GM18868 (cell line): ENCODE data around the gene SNAI3.

Experiments
- ATAC-seq: cut with Tn5 transposase; IDR thresholded peaks from one replicate; pipeline ENCODE4 v1.9.1; 2021; ENCODE audit warnings: mild to moderate bottlenecking, moderate library complexity; ENCODE audit not compliant: unreplicated experiment

The SNAI3 gene

DNA sequence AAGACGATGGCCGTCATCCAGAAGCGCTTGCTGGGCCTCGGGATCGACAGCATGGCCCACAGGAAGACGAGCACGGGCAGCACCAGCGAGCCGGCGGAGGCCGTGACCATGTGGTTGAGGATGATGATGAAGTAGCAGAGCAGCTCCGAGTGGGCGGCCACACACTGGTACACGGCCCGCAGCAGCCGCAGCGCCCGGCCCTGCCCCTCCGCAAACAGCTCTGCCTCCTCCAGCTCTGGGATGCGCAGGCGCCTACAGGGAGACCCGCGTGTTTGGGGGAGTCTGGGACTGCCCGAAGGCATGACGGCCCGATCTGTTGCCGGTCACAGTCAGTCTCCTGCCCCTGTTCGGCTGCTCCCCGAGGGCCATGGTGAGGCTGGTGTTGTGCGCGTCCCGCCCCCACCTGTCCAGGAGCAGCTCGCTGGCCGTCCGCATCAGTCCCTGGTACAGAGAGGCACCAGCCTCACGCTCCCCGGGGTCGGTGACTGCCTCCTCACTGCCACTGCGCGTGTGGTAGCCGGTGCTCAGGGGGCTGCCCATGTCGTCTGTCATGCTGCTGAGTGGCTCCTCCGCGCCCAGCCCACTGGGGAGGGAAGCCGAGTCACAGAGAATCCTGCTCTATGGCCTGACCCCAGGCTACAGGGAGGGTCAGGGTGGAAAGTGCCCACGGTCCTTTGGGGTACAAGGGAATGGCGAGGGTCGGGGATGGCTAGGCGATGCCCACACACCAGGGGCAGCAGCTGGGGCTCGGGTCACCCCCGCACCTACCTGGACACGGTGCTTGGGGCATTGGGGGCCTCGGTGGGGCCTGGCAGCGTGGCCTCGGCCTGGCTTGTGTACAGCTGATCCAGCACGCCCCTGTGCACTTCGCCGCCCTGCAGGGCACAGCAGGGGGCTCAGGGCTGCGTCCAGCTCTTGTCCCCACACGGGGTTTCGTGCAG lies 35.8 kb upstream of the SNAI3 start:
- ATAC-seq, result no peak

DNA sequence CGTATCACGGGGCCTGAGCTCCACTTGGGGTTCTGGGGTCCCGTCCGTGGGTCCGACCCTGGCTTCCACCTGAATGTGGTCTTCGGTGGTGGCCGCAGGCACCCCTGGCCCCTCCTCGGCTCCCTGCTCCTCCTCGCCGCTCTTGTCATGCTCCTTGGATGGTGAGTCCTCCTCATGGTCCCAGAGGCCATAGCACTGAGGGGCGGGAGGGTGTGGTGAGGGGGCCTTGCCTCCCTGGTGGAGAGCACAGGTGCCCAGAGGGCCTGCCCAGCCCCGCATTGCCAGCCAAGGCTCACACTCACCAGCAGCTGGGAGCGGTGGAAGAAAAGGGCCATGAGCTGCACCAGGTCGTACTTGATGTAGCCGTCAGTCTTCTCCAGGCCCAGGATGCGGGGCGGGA lies 34.9 kb upstream of the SNAI3 start:
- ATAC-seq, result no peak

GRCh38 chr16:88720396-88720970 lies 34.2 kb upstream of the SNAI3 start:
- no peak for ATAC-seq

GRCh38 chr16:88719933-88720296 lies 33.6 kb upstream of the SNAI3 start:
- ATAC-seq, result no peak

DNA sequence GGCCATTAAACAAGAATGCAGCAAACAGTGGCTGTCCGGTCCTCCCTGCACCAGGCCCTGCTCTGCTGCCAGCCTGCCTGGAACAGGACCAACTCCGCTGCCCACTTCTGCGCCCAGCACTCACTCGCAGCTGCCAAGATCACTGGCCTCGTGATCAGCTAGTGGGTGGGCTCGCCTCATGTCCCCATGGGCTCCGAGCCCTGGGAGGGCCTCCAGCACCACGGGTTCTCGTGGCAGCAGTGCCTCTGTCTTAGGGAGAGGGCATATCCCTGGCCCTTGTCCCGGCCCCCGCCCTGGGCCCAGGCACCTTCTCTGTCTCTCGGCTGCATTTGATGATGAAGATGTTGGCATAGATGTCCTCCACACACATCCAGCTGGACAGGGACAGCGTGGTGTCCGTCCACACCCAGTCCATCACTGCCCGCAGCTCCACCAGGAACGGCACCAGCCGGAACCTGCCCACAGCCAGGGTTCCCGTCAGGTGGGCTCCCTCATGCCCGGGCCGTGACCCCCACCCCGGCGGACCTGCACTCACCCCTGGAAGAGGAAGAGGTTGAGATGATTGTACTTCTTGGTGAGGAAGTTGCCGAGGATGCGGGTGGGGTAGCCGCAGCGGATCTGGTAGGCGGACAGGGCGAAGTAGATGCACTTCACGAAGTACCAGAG lies 33.1 kb upstream of the SNAI3 start:
- ATAC-seq, result no peak

DNA sequence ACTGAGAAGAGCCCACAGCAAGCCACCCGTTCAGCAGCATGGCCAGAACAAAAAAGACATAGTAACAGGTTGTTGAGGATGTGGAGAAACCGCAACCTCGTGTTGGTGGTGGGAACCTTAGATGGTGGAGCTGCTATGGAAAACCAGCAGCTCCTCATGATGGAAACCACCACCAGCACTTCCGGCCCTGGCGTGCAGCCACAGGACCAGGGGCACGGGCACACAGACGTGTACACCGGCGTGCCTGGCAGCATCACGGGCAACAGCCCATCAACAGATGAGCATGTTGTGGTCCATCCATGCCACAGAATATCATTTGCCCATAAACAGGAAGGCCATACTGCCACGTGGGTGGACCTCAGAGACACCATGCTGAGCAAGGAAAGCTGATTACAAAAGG lies 31.9 kb upstream of the SNAI3 start:
- ATAC-seq, result no peak

DNA sequence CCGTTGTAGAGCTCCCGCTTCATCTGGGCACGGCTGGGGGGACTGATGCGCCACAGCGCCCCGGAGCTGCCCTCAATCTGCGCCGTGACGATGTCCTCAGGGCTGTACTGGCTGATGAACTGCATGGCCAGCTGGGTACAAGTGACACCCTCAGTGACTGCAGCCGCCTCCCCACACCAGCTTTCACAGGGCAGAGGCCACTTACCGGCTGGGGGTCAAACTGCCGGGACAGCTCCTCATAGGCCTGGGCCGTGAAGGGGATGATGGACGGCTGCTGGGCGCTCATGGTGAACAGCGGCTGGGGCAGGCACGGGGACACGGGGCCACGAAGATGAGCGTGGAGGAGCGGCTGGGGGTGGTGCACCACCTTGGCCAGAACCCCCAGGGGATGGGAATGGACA lies 30.3 kb upstream of the SNAI3 start:
- ATAC-seq, result no peak

DNA sequence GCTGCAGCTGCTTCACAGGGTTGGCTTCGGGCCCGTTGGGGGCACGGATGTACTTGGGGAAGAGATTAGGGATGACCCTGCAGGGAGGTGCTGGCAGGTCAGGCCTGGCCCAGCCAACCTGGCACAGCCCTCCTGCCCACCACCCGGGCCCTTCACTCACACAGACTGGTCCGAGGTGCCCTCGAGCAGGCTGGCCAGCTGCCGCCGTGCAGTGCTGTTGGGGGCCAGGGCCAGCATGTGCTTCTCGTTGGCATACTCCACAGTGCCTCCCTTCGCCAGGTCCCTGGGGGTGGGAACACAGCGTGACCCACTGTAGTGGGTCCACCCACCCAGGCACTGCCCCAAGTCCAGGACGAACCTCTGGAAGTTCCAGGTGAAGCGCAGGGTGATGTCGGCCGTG lies 29.9 kb upstream of the SNAI3 start:
- no peak for ATAC-seq

GRCh38 chr16:88715312-88716190 lies 29.2 kb upstream of the SNAI3 start:
- no peak for ATAC-seq

DNA sequence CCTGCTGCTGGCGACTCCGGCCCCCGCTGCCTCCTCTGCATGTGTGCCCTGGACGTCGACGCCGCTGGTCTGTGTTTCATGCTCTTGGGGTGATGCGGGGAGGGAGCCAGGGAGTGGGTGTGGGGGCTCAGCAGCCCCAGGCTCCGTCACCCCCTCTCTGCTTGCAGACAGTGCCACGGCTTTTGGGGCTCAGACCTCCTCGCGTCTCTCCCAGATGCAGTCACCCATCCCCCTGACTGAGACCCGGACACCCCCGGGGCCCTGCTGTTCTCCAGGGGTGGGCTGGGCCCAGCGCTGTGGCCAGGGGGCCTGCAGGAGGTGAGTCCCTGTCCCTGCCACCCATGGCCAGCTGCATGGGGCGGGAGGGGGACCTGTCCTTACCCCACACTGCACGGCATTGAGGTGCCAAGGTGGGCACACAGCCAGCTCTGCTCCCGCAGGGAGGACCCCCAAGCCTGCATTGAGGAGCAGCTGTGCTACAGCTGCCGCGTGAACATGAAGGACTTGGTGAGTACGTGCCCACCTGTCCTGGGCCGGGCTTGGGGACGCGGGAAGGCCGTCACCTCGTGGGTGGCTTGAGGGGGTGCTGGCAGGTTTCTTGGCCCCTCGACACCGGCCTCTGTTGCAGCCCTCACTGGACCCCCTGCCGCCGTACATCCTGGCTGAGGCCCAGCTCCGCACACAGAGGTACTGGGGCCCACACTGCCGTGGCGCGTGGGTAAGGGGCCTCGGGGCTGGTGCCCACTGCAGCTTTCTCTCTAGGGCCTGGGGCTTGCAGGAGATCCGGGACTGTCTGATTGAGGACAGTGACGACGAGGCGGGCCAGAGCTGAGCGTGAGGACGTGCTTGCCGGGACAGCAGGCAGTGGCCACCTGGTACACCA lies 28.4 kb upstream of the SNAI3 start:
- ATAC-seq, result no peak

DNA sequence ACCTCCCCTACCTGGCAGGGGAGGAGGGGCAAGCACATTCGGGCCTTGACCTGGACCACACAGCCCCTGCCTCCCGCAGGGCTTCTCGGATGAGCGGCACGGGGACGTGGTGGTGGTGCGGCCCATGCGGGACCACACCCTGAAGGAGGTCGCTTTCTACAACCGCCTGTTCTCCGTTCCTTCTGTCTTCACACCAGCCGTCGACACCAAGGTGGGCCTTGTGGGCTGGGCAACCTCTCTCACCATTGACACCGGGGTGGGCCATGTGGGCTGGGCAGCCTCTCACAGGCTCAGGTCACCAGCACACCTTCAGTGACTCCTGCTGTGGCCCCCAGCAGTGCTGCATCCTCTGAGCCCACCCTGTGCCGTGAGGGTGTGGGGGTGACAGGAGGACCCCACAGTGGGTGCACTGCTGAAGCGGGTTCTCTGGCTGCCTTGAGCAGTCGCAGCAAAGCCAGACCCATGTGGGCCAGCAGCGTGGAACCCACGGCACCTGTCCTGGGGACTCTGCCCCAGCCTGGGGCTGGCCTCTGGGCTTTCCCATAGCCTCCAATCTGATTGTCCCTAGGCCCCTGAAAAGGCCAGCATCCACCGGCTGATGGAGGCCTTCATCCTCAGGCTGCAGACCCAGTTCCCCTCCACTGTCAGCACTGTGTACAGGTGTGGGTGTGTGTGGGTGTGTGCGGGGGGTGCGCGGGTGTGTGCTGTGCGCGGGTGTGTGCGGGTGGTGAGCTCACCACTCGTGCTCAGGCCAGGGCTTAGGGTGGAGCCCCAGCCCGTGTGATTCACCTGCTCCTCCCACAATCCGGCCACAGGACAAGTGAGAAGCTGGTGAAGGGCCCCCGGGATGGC lies 27.5 kb upstream of the SNAI3 start:
- ATAC-seq, result no peak

- no peak for ATAC-seq
Measured at GRCh38 chr16:88713054-88713453, 26.7 kb upstream of the SNAI3 start.

- ATAC-seq, result no peak
Measured at GRCh38 chr16:88712362-88712979, 26.2 kb upstream of the SNAI3 start.

GRCh38 chr16:88711750-88712340 lies 25.5 kb upstream of the SNAI3 start:
- no peak for ATAC-seq

DNA sequence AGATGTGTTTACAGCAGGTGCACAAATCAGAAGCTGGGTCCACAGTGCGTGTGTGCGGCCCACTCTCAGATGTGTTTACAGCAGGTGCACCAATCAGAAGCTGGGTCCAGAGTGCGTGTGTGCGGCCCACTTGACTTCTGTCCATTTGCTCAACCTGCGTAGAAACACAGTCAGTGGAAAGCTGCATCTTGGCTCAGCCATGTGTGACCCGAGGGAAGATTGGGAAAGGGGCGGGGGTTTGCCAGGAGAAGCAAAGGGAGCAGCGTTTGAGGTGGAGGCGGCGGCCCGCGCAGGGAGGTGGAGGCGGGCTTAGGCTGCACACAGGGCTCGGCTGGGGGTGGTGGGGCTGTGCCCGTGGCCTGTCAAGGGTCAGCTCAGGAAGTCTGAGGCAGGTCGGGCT lies 24.2 kb upstream of the SNAI3 start:
- no peak for ATAC-seq

- no peak for ATAC-seq
Measured at GRCh38 chr16:88706965-88707826, 20.9 kb upstream of the SNAI3 start.

- ATAC-seq, result peak; percentile 75
Measured at GRCh38 chr16:88706229-88706964, 20.1 kb upstream of the SNAI3 start, which contains the start of the genes CTU2 and RNF166. CTU2 (plus strand) TSS chr16:88706503; CDS start chr16:88706531, 28 bp downstream. RNF166 (minus strand) TSS chr16:88706408; CDS start chr16:88706325, 83 bp downstream.
